ENCODE measurements around the gene PRSS36. TPM values are rescaled to one million over a fixed set of nuclear protein-coding genes. Genes with fewer than 3 reads are reported as not detected.
"Not testable (repeated sequence)": the region's sequence is repeated elsewhere in the genome, so short reads cannot be mapped to it uniquely, and the experiment has no call there.

PRSS36 gene
- total RNA-seq, 1 donor from 2014 or later, result 0.39 TPM

DNA sequence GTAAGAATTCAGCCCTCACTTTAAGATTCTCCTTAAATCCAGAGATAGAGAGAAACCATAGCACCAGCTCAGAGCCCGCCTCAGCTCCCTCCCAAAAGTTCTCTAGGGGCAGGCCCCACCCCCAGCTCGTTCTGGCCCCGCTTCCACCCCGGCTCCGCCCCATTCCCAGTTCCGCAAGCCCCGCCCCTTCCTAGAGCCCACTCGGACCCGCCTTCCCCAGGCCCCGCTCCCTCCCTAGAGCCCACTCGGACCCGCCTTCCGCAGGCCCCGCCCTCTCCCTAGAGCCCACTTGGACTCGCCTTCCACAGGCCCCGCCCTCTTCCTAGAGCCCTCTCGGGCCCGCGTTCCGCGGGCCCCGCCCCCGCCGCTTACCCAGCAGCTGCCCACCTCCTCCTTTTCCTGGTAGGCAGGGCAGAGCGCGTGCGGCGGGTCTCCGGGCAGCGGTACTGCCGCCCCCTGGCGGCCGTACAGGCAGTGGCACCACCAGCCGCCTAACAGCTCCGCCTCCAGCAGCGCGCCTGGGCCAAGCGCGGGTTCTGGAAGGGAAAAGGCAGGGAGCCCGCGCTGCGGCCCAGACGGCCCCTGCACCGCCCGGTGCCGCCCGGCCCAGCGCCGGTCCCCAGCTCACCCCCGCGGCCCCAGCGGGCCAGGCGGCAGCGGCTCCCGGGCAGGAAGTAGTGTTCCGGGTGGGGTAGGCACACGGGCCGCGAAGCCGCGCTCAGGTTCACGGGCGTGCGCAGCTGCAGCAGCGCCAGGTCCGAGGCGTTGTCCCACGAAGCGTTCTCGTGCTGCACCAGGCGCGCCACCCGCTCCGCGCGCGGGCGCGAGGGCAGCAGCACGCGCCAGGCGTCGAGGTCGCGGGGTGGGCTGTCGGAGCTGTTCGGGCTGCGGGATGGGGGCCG, 7.5 kb downstream of the PRSS36 start:
- peak; percentile 95 to 99 for DNase-seq (ENCODE audit: low read depth in 2 of 2)

- DNase-seq (ENCODE audit: low read depth in 2 of 2), result peak in 1 of 2 donors; percentile 70
Observed at GRCh38 chr16:31141489-31142108, 8.3 kb downstream of the PRSS36 start.

DNA sequence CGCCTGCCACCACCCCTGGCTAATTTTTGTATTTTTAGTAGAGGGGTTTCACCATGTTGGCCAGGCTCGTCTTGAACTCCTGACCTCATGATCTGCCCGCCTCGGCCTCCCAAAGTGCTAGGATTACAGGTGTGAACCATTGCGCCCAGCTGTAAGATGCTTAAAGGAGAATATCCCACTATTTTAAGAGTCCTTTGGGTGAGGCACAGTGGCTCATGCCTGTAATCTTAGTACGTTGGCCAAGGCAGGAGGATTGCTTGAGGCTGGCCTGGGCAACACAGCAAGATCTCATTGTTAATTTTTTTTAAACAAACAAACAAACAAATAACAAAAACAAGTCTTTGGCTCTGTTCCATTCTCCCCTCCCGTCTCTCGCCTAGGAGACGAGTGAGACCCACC, 8.8 kb downstream of the PRSS36 start:
- DNase-seq (ENCODE audit: low read depth in 2 of 2), result not testable (repeated sequence)

DNA sequence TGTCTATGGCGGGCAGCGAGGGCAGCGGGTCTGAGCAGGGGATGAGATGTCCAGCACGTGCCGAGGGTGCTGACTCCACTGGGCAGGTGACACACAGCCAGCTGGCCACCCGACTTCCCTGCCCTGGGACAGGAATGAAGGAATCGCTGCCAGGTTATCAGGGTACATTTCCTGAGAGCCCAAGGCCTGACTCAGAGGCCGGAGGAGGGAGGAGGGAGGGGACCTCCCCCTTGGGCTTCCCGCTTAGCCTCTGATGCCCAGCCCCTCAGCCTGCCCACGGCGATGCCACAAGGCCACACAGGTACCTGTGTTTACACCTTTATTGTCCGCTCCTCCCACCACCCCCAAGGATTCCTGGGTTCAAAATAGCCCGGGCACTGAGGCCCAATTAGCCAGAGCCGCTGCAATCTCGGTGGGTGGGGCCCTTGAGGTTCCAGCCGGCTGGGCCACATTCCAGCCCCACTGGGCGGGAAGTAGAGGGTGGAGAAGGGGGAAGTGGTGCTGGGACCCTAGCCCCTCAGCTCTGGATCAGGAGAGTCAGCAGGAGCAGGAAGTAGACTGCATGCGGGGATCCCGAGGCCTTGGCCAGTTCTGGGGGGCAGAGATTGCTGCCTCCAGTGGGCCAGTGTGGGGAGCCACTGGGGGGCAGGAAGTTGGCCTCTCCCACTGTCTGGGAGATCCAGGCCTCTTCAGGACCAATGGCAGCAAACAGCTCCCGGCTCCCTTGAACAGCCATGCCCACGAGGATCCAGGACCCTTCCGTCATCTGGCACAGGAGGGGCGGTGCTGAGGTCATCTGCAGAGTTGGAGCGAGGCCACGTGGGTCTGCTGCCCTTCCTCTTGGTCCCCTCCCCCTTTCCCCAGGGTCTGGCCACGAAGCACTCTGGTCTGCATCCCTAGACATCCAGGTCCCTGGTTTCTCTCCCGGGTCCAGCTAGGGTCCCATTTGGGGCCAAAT, 11.0 kb downstream of the PRSS36 start:
- DNase-seq (ENCODE audit: low read depth in 2 of 2), result peak in 1 of 2 donors; percentile 74

DNA sequence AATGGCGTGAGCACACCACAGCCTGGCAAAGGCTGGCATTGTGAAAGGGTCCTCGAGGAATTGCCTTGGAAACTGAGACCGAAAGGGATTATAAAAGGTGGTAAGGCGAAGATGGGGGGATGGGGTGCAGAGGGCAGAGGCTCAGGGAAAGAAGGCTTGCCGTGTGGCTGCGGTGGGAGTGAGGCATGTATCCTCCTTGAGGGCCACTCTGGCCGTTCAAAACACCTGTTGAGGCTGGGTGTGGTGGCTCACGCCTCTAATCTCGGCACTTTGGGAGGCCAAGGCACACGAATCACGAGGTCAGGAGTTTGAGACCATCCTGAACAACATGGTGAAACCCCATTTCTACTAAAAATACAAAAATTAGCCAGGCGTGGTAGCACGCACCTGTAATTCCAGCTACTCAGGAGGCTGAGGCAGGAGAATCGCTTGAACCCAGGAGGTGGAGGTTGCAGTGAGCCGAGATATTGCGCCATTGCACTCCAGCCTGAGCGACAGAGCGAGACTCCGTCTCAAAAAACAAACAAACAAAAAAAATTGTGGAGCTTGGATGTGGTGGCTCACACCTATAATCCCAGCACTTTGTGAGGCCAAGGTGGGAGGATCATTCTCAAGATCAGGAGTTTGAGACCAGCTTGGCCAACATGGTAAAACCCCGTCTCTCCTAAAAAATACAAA, 12.9 kb downstream of the PRSS36 start:
- DNase-seq (ENCODE audit: low read depth in 2 of 2), result not testable (repeated sequence)

GRCh38 chr16:31136287-31136662, 13.6 kb downstream of the PRSS36 start:
- DNase-seq (ENCODE audit: low read depth in 2 of 2), result no peak

DNA sequence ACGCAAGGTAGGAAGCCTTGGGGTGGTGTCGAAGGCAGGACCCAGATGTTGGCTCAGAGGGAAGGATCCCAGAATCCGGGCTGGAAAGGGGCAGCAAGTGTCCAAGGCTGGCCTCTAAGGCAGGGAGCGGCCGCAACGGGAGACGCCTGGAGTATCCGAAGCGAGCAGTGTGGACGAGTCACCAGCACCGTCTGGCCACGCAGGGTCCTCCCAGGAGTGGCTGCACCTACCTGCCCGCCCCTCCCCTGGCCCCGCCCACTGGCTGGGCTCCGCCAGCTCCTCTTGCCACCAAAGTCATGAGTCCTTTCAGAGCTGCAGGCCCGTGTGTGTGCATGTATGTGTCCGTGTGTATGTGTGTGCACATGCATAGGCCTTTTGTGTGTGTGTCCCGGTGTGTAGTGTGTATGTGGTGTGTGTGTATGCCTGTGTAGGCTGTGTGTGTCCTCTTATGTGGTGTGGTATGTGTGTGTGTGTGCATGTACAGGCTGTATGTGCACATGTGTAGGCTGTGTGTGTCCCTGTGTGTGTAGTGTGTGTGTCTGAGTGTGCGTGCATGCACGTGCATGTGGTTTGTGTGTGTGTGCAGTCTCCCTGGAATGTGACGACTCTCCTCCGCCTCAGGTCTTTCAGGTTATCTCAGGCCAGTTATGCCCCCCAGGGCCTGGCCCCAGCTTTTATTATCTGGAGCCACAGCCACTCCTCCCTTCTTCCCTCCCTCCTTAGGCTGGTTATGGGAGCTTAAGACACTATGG, 14.2 kb downstream of the PRSS36 start, which contains the start of gene PRSS8:
PRSS8 (minus strand) TSS at position 193 of the 752 bp plus-strand sequence. CDS start 229 bp downstream, outside the sequence.
- no peak for DNase-seq (ENCODE audit: low read depth in 2 of 2)

- DNase-seq (ENCODE audit: low read depth in 2 of 2), result no peak
Observed at GRCh38 chr16:31134625-31135534, 15.0 kb downstream of the PRSS36 start.

DNA sequence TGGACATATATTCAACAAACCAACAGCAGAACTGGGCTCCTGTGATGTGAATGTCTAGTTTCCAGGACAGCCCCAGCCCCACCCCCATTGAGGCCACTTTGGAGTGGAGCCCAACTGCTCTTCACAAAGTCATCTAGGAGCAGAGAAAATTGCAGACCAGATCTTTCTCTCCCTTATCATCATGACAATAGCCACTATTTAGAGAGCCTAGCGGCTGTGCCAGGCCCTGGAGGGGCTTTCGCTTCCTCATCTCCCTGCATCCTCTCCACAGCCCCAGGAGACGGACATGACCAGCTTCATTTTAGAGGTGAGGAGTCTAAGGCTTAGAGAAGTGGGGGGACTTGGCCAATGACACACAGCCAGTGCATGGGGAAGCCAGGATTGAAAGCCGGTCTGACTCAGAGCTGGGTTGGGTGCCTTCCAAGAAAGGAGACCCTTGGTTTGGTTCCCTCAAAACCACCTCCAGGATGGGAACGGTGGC, 15.7 kb downstream of the PRSS36 start:
- no peak for DNase-seq (ENCODE audit: low read depth in 2 of 2)

- no peak for DNase-seq (ENCODE audit: low read depth in 2 of 2)
Observed at GRCh38 chr16:31133046-31133501, 16.8 kb downstream of the PRSS36 start.

DNA sequence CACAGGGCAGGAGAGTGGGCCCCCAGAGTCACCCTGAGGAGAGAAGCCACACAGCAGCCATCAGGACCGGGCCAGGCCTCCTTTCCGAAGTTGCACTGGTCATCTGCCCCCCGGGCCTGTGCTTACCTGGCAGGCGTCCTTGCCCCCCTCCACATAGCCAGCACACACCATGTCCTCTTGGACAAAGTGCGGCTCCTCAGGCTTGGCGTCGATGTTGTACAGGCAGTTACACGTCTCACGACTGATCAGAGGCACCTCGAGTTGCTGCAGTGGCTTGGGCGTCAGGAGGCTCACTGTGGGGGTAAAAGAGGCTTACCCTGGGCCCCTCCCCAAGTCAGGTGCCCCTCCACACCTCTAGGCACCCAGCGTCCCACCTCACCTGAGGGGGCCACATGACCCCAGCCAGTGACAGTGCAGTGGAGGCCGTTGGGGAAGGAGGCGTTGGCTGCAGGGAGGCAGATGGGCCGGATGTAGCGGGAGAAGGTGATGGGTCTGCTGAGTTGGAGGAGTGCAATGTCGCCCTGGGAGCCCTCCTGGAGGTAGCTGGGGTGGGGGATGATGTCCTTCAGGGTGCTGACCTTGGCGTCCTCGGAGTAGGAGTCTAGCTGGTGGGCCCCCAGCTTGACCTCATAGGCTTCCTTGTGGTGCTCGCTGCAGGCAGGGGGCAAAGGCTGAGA, 17.4 kb downstream of the PRSS36 start:
- DNase-seq (ENCODE audit: low read depth in 2 of 2), result no peak

GRCh38 chr16:31131841-31132271, 18.0 kb downstream of the PRSS36 start:
- DNase-seq (ENCODE audit: low read depth in 2 of 2), result no peak

GRCh38 chr16:31131416-31131815, 18.4 kb downstream of the PRSS36 start:
- no peak for DNase-seq (ENCODE audit: low read depth in 2 of 2)

DNA sequence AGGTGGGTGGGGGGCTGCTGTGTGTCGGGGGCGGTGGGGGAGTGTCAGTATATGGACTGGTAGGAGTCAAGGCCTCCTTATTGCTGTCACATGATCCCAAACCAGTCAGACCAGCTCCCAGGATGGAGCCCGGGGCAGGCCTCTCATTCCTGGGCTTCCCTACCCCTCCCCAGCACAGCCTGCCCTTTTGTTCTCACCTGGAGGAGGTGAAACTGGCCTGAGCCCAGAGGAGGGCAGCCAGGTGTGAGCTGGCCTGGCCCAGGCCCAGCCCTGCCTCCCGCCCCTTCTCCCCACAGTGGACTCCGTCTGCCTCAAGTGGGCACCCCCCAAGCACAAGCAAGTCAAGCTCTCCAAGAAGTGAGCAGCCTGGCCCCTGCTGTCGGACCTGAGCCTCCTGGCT, 19.0 kb downstream of the PRSS36 start:
- no peak for DNase-seq (ENCODE audit: low read depth in 2 of 2)

DNA sequence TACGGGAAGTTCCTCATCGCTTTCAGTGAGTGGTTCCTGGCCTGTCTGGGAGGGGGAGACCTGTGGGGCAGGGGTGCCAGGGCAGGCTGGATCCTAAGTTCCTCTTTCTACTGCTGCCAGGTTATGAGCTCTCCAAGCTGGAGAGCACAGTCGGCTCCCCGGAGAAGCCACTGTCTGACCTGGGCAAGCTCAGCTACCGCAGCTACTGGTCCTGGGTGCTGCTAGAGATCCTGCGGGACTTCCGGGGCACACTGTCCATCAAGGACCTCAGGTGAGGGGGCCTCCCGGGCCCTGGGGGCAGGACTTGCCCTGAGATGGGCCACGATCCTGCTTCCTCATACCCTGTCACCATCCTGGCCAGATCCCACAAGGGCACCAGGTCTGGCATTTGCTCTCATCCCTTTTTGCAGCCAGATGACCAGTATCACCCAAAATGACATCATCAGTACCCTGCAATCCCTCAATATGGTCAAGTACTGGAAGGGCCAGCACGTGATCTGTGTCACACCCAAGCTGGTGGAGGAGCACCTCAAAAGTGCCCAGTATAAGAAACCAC, 19.5 kb downstream of the PRSS36 start:
- DNase-seq (ENCODE audit: low read depth in 2 of 2), result no peak

GRCh38 chr16:31129568-31130335, 20.1 kb downstream of the PRSS36 start:
- DNase-seq (ENCODE audit: low read depth in 2 of 2), result no peak
